COLO668 (cell line): ENCODE measurements around the gene CNTN4.
"Not testable (repeated sequence)": the region's sequence is repeated elsewhere in the genome, so short reads cannot be mapped to it uniquely, and the experiment has no call there.

Experiments
- DNase-seq: peaks from one replicate; lab custom pipeline; 2025; ENCODE audit not compliant: unreplicated experiment; lab: John Stamatoyannopoulos, UW

CNTN4 gene

GRCh38 chr3:2889736-2890135 is 791.1 kb downstream of the CNTN4 start:
- DNase-seq = no peak

GRCh38 chr3:2896308-2896939 is 797.8 kb downstream of the CNTN4 start:
- DNase-seq = no peak

GRCh38 chr3:2897821-2898220 is 799.2 kb downstream of the CNTN4 start:
- DNase-seq = no peak

- no peak for DNase-seq
These were observed 800.1 kb downstream of the CNTN4 start for GRCh38 chr3:2898591-2899353.

DNA sequence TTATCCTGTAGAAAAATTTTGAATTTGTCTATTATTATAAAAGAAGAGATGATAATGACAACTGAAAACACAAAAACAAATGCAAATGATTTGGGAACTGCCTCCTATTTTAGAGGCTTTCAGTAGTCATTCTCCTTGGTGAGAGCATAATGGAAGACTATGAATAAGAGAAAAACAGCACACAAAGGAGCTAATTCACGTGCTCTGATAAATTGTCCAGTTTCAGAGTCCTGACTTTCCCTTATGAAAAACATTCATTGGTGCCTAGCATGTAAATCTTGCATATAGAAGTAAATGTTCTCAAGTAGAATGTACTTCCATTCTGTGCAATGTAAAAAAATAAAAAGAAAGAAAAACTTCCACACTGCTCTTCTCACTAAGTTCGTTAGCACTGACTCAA is 805.4 kb downstream of the CNTN4 start:
- DNase-seq = no peak

DNA sequence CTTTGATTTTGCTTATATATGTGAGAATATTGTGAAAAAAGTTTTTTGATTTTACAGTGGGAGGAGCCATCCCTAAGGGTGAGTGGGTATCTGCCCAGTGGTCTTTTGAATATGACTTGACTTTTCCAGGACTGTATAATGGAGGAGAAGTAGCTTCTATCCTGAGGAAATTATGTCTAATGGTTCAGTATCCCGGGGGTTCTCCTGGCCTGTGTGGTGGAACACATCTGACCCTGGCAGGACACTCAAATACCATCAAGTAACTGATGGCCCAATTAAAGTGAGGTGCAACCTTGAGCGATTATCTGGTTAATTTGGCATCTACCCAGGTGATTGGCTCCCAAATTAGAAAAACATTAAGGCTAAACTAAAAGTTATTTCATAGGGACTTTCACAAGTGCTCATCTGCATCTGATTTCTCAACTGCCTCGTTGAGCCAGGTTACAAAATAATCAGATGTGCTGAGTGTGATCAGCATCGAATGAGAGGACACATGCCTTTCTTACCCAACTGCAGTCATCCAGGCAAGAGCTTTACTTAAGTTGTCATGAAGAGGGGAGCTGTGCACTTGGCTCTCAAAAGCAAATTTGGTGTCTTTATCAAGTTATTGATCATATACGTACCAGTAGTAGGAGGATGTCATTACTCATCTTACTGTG is 810.2 kb downstream of the CNTN4 start:
- DNase-seq = no peak

DNA sequence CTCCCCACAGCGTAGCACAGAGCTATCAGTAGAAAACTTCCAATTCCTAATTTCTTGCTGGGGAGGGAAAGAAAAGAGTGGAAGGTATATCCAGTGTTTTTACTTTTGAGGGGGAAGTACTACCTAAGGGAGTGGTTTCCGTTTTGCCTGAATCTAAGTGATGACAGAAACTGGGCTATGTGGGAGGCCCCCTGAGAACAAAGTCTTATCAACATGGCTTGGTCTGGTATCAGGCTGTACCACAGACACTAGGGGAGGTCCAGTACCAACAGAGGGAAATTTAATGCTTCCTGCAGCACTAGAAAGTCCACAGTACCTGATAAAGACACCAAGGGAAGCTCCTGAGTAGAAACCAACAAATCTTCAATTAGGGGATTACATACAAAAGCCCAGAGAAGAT is 812.3 kb downstream of the CNTN4 start:
- no peak for DNase-seq

GRCh38 chr3:2915826-2916225 is 817.2 kb downstream of the CNTN4 start:
- no peak for DNase-seq

DNA sequence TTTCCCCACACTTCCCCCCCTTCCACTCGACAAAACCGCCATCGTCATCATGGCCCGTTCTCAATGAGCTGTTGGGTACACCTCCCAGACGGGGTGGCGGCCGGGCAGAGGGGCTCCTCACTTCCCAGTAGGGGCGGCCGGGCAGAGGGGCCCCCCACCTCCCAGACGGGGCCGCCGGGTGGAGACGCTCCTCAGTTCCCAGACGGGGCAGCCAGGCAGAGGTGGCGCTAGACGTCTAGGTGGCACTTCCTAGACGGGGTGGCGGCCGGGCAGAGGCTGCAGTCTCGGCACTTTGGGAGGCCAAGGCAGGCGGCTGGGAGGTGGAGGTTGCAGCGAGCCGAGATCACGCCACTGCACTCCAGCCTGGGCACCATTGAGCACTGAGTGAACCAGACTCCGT is 818.0 kb downstream of the CNTN4 start:
- not testable (repeated sequence) for DNase-seq

DNA sequence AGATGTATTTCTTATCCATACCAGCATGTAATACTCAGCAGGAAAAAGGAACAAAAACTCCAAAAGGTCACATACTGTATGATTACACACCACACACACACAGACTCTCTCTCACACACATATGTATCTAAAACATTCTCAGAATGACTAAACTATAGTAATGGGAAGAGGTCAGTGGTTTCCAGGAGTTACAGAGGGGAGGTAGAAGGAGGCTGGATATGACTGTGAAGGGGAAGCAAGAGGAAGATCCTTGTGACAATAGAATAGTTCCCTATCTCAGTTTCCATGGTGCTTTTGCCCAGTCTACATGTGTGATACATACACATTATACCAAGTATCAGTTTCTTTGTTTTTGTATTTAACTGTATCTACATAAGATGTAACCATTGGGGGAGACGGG is 821.4 kb downstream of the CNTN4 start:
- no peak for DNase-seq

DNA sequence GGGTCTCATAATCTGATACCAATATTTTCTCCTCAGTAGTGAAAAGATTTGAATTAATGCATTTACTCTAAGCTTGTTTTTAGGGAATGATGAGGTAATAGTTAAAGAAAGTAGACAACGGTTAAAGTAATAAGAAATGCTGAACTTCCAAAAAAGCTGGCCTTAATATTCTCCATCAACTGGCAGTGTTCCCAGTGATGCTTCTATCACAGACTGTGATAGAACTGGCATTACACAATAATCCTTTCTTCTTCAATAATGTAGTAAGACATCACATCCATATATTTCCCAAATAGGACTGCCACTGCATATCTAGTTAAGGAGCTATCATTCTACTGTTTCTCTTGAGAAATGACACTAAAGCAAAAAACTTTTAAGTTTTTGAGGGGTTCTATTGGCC is 822.8 kb downstream of the CNTN4 start:
- DNase-seq = no peak

- DNase-seq = peak; percentile 3
These were observed 823.2 kb downstream of the CNTN4 start for GRCh38 chr3:2921903-2922302.

DNA sequence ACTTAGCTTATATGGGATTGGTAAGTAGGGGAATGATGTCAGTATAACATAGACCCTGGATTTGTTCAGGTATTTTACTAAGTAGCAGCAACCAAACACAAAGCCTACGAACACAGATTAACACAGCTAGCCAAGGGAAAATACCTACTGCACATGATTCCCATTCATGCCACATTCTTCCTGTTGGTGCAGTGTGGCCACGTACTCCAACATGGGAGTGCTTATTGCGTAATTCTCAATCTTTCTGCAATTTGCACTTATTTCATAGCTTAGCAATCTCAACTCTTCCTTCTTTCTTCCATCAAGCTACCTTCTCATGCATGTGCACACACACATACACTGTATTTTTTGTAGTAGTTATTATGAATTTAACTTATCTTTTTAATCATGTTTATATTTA is 824.7 kb downstream of the CNTN4 start:
- no peak for DNase-seq

GRCh38 chr3:2927259-2927658 is 828.6 kb downstream of the CNTN4 start:
- DNase-seq = no peak

DNA sequence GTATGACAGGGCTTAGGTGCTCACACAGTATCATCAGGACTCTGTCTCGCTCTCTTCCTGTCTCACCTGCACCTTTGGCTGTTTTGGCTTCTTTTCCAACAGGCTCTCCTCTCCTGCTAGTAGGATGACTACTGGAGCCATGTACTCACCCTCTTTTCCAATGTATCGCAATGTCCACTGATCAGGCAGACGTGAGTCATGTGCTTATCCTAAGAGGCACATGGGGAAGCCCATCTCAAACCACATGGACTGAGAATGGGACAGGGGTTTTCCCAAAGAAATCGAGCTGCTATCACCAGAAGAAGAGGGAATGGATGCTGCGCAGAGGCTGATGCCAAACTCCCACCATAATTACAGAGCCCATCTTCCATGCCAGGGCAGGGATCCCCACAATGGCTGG is 830.9 kb downstream of the CNTN4 start:
- DNase-seq = no peak

DNA sequence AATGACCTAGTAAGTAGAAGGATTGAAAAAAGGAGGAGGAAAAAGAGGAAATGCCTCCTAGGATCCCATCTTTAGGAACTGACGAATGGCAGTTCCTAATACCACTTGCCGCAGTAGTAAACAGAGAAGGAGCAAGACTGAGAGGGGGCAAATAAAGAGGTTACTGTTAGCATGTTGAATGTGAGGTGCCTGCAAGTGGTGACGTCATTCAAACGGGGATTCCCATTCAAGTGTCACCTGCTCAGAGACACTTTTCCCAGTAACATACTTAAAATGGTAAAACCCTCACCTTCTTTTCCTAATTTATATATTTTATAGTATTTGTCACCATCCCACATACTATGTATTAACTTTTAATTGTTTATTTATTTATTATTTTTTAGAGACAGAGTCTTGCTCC is 832.6 kb downstream of the CNTN4 start:
- no peak for DNase-seq

GRCh38 chr3:2934541-2934940 is 835.9 kb downstream of the CNTN4 start:
- DNase-seq = no peak

DNA sequence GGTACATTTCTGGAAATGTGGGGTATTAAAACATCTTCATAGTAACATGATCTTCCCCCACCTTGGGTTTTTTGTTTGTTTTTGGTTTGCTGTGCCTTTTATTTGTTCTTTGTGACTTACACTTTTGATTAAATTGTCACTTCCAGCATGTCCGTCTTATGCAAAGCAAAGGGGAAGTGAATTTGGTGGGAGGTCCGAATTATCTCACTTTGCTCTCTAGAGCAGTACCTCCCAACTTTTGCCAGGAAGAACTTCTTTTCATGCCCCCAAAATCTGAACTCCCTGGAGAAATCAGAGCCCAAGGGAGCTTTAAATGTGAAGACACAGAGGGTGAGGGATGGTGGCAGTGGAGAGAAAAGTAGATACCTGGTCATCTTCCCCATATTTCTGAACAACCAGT is 838.4 kb downstream of the CNTN4 start:
- DNase-seq = no peak

DNA sequence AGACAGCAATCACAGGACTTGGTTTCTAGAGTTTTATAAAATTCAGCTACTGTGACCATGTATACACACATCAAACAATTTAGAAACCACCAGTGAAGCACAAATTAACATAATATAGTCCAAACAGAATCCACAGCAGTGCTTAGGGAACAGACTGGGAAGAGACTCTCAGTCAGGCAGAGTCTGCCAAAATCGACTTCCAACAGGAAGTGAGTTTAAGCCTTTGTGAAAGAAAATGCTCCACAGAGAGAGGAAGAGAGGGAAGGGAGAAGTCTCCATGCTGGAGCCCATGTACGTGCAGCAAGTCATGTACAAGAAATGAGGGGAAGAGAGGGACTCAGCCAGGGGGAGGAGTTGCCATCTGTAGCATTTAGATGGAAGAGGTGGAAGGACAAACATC is 838.9 kb downstream of the CNTN4 start:
- no peak for DNase-seq

- DNase-seq = no peak
These were observed 840.0 kb downstream of the CNTN4 start for GRCh38 chr3:2938711-2939110.

GRCh38 chr3:2940062-2940461 is 841.4 kb downstream of the CNTN4 start:
- no peak for DNase-seq

DNA sequence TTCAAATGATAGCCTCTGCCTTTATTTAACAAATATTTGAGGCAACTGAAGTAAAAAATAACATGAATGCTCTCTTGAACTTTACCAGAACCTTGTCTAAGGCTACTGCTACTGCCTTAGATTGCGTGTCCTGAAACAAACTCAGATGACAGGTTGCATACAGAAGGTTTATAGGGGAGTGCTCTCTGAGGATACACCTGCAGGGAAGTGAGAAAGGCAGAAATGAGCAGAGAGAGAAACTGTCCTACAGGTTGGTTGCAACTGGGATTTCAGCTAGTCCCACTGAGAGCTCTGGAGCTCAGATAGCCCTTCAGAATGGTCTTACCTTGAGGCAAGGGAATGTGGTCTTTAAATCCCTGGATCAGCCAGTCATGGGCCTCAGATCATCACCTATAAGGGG is 846.0 kb downstream of the CNTN4 start:
- no peak for DNase-seq
